SJCRH30 (cell line): Measurements from ENCODE around the gene GLIPR2. TPM values are rescaled to one million over a fixed set of nuclear protein-coding genes. Genes with fewer than 3 reads are reported as not detected.
"Not testable (repeated sequence)": the region's sequence is repeated elsewhere in the genome, so short reads cannot be mapped to it uniquely, and the experiment has no call there.

ENCODE experiments used
- DNase-seq, 2 experiments: peaks; one replicate each; pipeline ENCODE4 v3.0.0-alpha.2; 2015 to 2020
- H3K27ac ChIP-seq: fragments of 250-450 bp; sonication (Bioruptor Pico); 2 replicates; pipeline ENCODE4 v1.5.1; 2020; ENCODE audit warnings: mild to moderate bottlenecking, moderate library complexity
- H3K27me3 ChIP-seq: fragments of 250-450 bp; sonication (Bioruptor Pico); 2 replicates; pipeline ENCODE4 v1.5.1; 2020; ENCODE audit warnings: mild to moderate bottlenecking, moderate library complexity
- H3K36me3 ChIP-seq: fragments of 250-450 bp; sonication (Bioruptor Pico); 2 replicates; pipeline ENCODE4 v1.5.1; 2020; ENCODE audit warnings: mild to moderate bottlenecking, moderate library complexity
- H3K4me1 ChIP-seq: fragments of 250-450 bp; sonication (Bioruptor Pico); 2 replicates; pipeline ENCODE4 v1.5.1; 2020; ENCODE audit warnings: mild to moderate bottlenecking, moderate library complexity
- H3K4me3 ChIP-seq: fragments of 250-450 bp; sonication (Bioruptor Pico); 2 replicates; pipeline ENCODE4 v1.5.1; 2020; ENCODE audit warnings: mild to moderate bottlenecking, moderate library complexity
- H3K9me3 ChIP-seq: fragments of 250-450 bp; sonication (Bioruptor Pico); replicated peaks from 2 replicates; pipeline ENCODE4 v1.5.1; 2020; ENCODE audit warnings: mild to moderate bottlenecking, moderate library complexity
- total RNA-seq: library from RNA; depleted of rRNA; stranded (reverse); fragments of >200 nt; shearing (Covaris generic); gene quantifications from 2 replicates; pipeline ENCODE4 v1.2.3, GENCODE V29; 2014

GLIPR2 gene
- total RNA-seq, 1 experiment from 2014 or later, result 27.1 TPM

- Histone ChIP-seq H3K27ac (no peak overlapping the region), H3K4me1 (no peaks in the 10 kb centered on the region), H3K27me3 (no peaks in the 10 kb centered on the region), H3K36me3 (no peaks in the 10 kb centered on the region), H3K4me3 (no peak overlapping the region), H3K9me3 (no peaks in the 10 kb centered on the region)
- DNase-seq, result no peak
Observed at GRCh38 chr9:36112516-36112915, 24.0 kb upstream of the GLIPR2 start.

- Histone ChIP-seq H3K27me3 (no peaks in the 10 kb centered on the region), H3K4me3 (no peak overlapping the region), H3K9me3 (no peaks in the 10 kb centered on the region), H3K4me1 (no peaks in the 10 kb centered on the region), H3K36me3 (no peaks in the 10 kb centered on the region), H3K27ac (no peak overlapping the region)
- DNase-seq, result no peak
Observed at GRCh38 chr9:36113999-36114398, 22.5 kb upstream of the GLIPR2 start.

- DNase-seq, result no peak
- H3K36me3 ChIP-seq, result no peaks in the 10 kb centered on the region
- H3K4me1 ChIP-seq, result no peaks in the 10 kb centered on the region
- no peak overlapping the region for H3K4me3 ChIP-seq
- H3K27ac ChIP-seq, result no peak overlapping the region
- H3K27me3 ChIP-seq, result no peaks in the 10 kb centered on the region
- H3K9me3 ChIP-seq, result no peaks in the 10 kb centered on the region
Observed at GRCh38 chr9:36116593-36116992, 19.9 kb upstream of the GLIPR2 start.

- Histone ChIP-seq H3K27ac (no peak overlapping the region), H3K4me1 (no peaks in the 10 kb centered on the region), H3K4me3 (no peak overlapping the region), H3K27me3 (no peaks in the 10 kb centered on the region), H3K9me3 (no peaks in the 10 kb centered on the region), H3K36me3 (no peaks in the 10 kb centered on the region)
- no peak for DNase-seq
Observed at GRCh38 chr9:36118201-36118600, 18.3 kb upstream of the GLIPR2 start.

GRCh38 chr9:36118706-36119105 lies 17.8 kb upstream of the GLIPR2 start:
- Histone ChIP-seq H3K9me3 (no peaks in the 10 kb centered on the region), H3K27ac (no peak overlapping the region), H3K36me3 (no peaks in the 10 kb centered on the region), H3K4me3 (no peak overlapping the region), H3K27me3 (no peaks in the 10 kb centered on the region), H3K4me1 (no peaks in the 10 kb centered on the region)
- no peak for DNase-seq

- H3K4me1 ChIP-seq, result no peaks in the 10 kb centered on the region
- no peaks in the 10 kb centered on the region for H3K27me3 ChIP-seq
- no peak overlapping the region for H3K4me3 ChIP-seq
- no peaks in the 10 kb centered on the region for H3K36me3 ChIP-seq
- H3K9me3 ChIP-seq, result no peaks in the 10 kb centered on the region
- no peak overlapping the region for H3K27ac ChIP-seq
- DNase-seq, result no peak
Observed at GRCh38 chr9:36119476-36119875, 17.1 kb upstream of the GLIPR2 start.

GRCh38 chr9:36120705-36121104 lies 15.8 kb upstream of the GLIPR2 start:
- H3K36me3 ChIP-seq, result no peaks in the 10 kb centered on the region

GRCh38 chr9:36121971-36122370 lies 14.6 kb upstream of the GLIPR2 start:
- no peak overlapping the region for H3K27ac ChIP-seq
- no peaks in the 10 kb centered on the region for H3K9me3 ChIP-seq
- H3K27me3 ChIP-seq, result no peaks in the 10 kb centered on the region
- H3K4me3 ChIP-seq, result no peak overlapping the region
- H3K4me1 ChIP-seq, result no peaks in the 10 kb centered on the region
- no peak for DNase-seq
- H3K36me3 ChIP-seq, result no peaks in the 10 kb centered on the region

More at GRCh38 chr9:36120705-36121104, 15.8 kb upstream of the GLIPR2 start:
- no peaks in the 10 kb centered on the region for H3K9me3 ChIP-seq
- DNase-seq, result no peak
- no peak overlapping the region for H3K27ac ChIP-seq
- no peak overlapping the region for H3K4me3 ChIP-seq
- no peaks in the 10 kb centered on the region for H3K27me3 ChIP-seq
- no peaks in the 10 kb centered on the region for H3K4me1 ChIP-seq

GRCh38 chr9:36123515-36123914 lies 13.0 kb upstream of the GLIPR2 start:
- Histone ChIP-seq H3K36me3 (no peaks in the 10 kb centered on the region), H3K4me3 (no peak overlapping the region), H3K9me3 (no peaks in the 10 kb centered on the region), H3K27me3 (no peaks in the 10 kb centered on the region), H3K27ac (no peak overlapping the region), H3K4me1 (no peaks in the 10 kb centered on the region)
- DNase-seq, result no peak

GRCh38 chr9:36125062-36125855 lies 11.3 kb upstream of the GLIPR2 start:
- H3K27me3 ChIP-seq, result no peaks in the 10 kb centered on the region
- no peaks in the 10 kb centered on the region for H3K4me1 ChIP-seq
- H3K27ac ChIP-seq, result no peak overlapping the region
- no peaks in the 10 kb centered on the region for H3K9me3 ChIP-seq
- DNase-seq, result no peak
- no peak overlapping the region for H3K4me3 ChIP-seq
- no peaks in the 10 kb centered on the region for H3K36me3 ChIP-seq

GRCh38 chr9:36126016-36126730 lies 10.4 kb upstream of the GLIPR2 start:
- Histone ChIP-seq H3K27me3 (no peaks in the 10 kb centered on the region), H3K27ac (no peak overlapping the region), H3K36me3 (no peaks in the 10 kb centered on the region), H3K4me1 (no peaks in the 10 kb centered on the region), H3K9me3 (no peaks in the 10 kb centered on the region), H3K4me3 (no peak overlapping the region)
- no peak for DNase-seq

GRCh38 chr9:36127652-36128244 lies 8.8 kb upstream of the GLIPR2 start:
- Histone ChIP-seq H3K27me3 (no peaks in the 10 kb centered on the region), H3K9me3 (no peaks in the 10 kb centered on the region), H3K4me3 (no peak overlapping the region), H3K27ac (no peak overlapping the region), H3K4me1 (no peaks in the 10 kb centered on the region), H3K36me3 (no peaks in the 10 kb centered on the region)
- DNase-seq, result no peak

- no peak overlapping the region for H3K4me3 ChIP-seq
- H3K27me3 ChIP-seq, result no peaks in the 10 kb centered on the region
- H3K4me1 ChIP-seq, result no peaks in the 10 kb centered on the region
- H3K27ac ChIP-seq, result no peak overlapping the region
- H3K9me3 ChIP-seq, result no peaks in the 10 kb centered on the region
- H3K36me3 ChIP-seq, result no peaks in the 10 kb centered on the region
- no peak for DNase-seq
Observed at GRCh38 chr9:36128349-36128748, 8.2 kb upstream of the GLIPR2 start.

- no peak overlapping the region for H3K4me3 ChIP-seq
- no peaks in the 10 kb centered on the region for H3K9me3 ChIP-seq
- H3K27me3 ChIP-seq, result no peaks in the 10 kb centered on the region
- H3K4me1 ChIP-seq, result no peaks in the 10 kb centered on the region
- DNase-seq, result no peak
- H3K36me3 ChIP-seq, result no peaks in the 10 kb centered on the region
- H3K27ac ChIP-seq, result no peak overlapping the region
Observed at GRCh38 chr9:36129139-36129538, 7.4 kb upstream of the GLIPR2 start.

- H3K9me3 ChIP-seq, H3K27ac ChIP-seq, H3K27me3 ChIP-seq, H3K4me1 ChIP-seq, H3K4me3 ChIP-seq, H3K36me3 ChIP-seq, DNase-seq: not testable (repeated sequence)
Observed at GRCh38 chr9:36131666-36132065, 4.9 kb upstream of the GLIPR2 start.
